ENCODE results near the gene ERCC5.

- TF ChIP-seq MAX (IDR thresholded peaks at IDR 0.05), result no peak
- TF ChIP-seq, protein P1, sequence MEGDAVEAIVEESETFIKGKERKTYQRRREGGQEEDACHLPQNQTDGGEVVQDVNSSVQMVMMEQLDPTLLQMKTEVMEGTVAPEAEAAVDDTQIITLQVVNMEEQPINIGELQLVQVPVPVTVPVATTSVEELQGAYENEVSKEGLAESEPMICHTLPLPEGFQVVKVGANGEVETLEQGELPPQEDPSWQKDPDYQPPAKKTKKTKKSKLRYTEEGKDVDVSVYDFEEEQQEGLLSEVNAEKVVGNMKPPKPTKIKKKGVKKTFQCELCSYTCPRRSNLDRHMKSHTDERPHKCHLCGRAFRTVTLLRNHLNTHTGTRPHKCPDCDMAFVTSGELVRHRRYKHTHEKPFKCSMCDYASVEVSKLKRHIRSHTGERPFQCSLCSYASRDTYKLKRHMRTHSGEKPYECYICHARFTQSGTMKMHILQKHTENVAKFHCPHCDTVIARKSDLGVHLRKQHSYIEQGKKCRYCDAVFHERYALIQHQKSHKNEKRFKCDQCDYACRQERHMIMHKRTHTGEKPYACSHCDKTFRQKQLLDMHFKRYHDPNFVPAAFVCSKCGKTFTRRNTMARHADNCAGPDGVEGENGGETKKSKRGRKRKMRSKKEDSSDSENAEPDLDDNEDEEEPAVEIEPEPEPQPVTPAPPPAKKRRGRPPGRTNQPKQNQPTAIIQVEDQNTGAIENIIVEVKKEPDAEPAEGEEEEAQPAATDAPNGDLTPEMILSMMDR (IDR thresholded peaks at IDR 0.05; ENCODE audit: control extremely low read depth in 1 of 3, insufficient read depth in 1 of 3, low read depth in 1 of 3, low read length in 3 of 3), result no peak
- no peak for TF ChIP-seq POLR2A (IDR thresholded peaks at IDR 0.05; ENCODE audit: control extremely low read depth in 1 of 2, low read depth in 2 of 2, low read length in 2 of 2)
- TF ChIP-seq CBX5 (IDR thresholded peaks at IDR 0.05; ENCODE audit: low read depth, low read length), result no peak
- TF ChIP-seq POLR2AphosphoS5 (IDR thresholded peaks at IDR 0.05; ENCODE audit: low read depth, low read length), result no peak
- TF ChIP-seq TAF1 (IDR thresholded peaks at IDR 0.05; ENCODE audit: low read depth, low read length), result no peak
- no peak for TF ChIP-seq RXRA (IDR thresholded peaks at IDR 0.05; ENCODE audit: insufficient read depth, low read depth, low read length)
- no peak for TF ChIP-seq EP300 (IDR thresholded peaks at IDR 0.05; ENCODE audit: borderline replicate concordance in 1 of 2, low read depth in 2 of 2, low read length in 2 of 2)
Measured at GRCh38 chr13:102825400-102825799, 20.4 kb upstream of the ERCC5 start.
